SU-DHL-6 (cell line): ENCODE results near the gene TGFA.

Experiments
- EZH2phosphoT487 ChIP-seq: fragments of 200-600 bp; sonication (generic), shearing (Covaris generic); conservative IDR thresholded peaks from 2 replicates; pipeline ENCODE4 v1.6.1; 2018; ENCODE audit warnings: mild to moderate bottlenecking, antibody characterized with exemption, low read length, moderate library complexity, mixed read lengths
- TF ChIP-seq, protein P1 (sequence below): fragments of 200-600 bp; sonication (generic); IDR thresholded peaks from one replicate; pipeline ENCODE4 v1.5.1; 2017; ENCODE audit warnings: antibody characterized with exemption, mild to moderate bottlenecking, low read length, moderate library complexity; ENCODE audit not compliant: insufficient read depth, poor library complexity, severe bottlenecking

DNA sequence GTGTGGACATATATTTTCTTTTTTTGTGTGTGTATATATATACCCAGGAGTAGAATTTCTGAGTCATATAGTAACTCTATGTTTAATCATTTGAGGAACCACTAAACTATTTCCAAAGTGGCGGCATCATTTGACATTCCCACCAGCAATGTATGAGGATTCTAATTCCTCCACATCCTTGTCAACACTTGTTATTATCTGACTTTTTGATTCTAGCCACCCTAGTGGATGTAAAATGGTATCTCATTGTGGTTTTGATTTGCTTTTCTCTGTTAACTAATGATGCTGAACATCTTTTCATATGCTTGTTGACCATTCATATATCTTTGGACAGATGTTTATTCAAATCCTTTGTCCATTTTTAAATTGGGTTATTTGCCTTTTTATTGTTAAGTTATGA is 120.3 kb downstream of the TGFA start:
- TF ChIP-seq, protein P1, sequence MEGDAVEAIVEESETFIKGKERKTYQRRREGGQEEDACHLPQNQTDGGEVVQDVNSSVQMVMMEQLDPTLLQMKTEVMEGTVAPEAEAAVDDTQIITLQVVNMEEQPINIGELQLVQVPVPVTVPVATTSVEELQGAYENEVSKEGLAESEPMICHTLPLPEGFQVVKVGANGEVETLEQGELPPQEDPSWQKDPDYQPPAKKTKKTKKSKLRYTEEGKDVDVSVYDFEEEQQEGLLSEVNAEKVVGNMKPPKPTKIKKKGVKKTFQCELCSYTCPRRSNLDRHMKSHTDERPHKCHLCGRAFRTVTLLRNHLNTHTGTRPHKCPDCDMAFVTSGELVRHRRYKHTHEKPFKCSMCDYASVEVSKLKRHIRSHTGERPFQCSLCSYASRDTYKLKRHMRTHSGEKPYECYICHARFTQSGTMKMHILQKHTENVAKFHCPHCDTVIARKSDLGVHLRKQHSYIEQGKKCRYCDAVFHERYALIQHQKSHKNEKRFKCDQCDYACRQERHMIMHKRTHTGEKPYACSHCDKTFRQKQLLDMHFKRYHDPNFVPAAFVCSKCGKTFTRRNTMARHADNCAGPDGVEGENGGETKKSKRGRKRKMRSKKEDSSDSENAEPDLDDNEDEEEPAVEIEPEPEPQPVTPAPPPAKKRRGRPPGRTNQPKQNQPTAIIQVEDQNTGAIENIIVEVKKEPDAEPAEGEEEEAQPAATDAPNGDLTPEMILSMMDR, result no peak
- no peak for TF ChIP-seq EZH2phosphoT487
